Hematopoietic multipotent progenitor cell treated with erythropoietin and hydrocortisone succinate and interleukin-3 and kit ligand, for 8 days (in vitro differentiated cells): ENCODE measurements around the gene MYL7.

Experiments used
- DNase-seq: peaks from one replicate; pipeline ENCODE4 v3.0.0-alpha.2; 2015

The MYL7 gene

DNA sequence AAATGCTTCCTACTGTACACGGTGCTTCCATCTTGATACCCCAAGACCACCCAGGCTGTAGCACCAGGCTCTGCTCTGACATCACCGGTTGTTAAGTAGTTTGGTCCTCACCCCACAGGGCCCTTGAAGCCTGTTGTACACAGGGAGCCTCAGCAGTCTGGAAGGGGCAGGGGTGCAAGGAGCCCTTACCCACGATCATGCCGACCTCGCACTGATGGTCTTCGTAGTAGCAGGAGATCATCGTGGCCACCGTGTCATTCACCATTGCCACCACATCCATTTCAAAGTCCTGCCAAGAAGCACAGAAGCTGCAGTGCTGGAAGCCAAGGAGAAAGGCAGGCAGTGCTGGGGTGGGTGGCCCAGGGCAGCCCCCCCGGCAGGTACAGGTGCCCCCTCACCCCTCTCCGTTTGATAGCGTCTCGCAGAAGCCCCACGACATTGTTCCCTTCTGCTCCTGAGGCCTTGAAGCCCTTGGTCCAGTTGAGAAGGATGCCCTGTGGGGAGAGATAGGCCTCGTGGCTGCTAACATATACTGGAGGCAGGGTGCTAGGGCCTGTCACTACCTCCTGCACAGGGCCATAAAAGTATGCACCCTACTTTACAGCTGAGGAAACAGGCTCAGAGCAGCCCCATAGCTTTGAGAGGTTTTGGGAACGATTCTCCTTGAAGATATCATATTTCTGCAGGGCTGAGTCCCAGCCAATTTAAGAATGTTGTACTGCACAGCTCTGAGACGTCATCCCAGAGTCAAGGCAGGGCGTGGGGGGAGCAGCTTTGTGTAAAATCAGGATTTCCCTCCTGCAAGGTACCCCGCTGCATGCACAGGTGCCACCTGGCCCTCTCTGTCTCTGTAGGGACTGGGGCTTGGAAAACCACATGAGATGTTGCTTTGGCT is 8.7 kb upstream of the MYL7 start:
- DNase-seq = no peak

DNA sequence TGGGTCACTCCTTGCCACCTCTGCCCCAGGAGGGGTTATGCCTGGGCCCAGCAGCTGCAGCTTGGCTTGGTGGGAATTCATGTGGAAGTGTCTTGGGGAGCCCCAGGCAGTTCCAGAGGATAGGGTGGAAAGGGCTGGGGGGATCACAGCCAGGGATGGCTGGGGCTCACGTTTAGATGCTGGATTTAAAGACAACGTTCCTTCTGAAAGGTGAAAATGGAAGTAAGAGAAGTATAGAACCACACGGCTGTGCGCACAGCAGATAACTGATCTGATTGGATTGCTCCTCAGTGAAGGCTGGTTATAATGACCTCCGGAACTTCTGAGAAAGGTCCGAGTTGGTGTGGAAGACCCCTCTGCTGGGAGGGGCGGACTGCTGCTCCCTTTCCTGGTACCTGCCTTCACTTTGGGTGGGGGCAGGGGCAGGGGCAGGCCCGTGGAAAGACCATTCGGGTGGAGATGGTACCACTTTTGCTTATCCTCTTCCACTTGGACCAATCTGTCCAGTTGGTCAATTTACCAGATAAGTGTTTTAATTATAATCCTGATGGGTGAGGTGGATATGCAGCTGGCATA is 7.9 kb upstream of the MYL7 start:
- no peak for DNase-seq

DNA sequence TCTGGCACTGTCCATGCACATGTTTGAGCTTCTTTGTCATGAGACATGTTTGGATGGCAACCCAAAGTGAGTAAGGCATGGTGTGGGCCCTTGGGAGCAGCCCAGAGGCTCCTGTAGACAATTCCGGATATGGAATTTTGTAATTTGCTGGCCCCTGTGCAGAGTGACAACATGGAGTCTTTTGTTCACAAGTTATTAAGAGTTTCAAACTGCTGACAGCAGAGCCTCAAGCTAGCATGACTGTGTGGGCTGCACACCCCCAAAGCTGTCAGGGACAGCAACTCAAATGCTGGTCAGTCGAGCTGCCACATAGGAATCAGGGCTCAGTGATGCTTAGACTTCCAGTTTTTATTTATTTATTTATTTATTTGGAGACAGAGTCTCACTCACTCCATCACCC is 7.0 kb upstream of the MYL7 start:
- DNase-seq = no peak

DNA sequence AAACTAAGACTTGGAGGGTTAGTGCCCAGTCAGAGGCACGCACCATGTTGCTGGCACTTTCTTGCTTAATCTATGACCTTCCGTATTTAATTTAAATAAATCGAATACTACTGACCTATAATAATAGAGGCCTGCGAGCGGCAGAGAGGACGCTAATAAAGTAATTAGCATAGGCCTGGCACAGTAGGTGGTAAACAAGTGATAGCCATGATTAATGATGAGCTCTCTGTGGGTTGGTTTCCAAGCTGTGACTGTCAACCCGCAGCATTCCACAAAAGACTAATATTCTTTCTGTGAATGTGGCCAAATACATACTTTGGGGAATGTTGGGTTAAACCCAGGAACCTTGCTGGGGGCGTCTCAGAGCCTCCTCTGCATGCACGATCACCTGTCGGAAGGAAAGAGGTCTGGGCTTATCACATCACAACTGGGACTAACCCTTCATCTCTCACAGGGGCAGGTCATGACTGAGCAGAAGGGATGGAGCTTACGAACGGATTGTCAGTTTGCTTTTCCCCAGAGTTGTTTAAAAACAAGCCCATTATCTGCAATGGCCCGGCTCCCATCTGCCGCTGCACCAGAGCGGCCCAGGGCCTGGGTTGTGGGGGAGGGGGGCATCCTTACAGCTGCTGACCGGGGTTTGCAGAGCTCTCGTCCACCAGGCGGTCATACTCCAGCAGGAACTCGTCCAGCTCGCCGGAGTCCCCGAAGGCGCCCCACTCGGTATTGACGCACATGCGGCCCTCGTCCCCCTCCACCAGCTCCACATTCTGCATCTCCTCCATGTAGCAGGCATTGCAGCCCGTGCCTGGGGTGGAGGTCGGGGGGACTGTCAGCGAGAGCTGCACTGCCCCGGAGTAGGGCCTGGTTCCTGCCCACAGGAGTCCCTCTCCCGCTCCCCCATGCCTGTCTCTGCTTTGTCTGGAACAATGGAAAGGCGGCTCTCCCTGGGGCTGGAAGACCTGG is 6.2 kb upstream of the MYL7 start:
- no peak for DNase-seq

DNA sequence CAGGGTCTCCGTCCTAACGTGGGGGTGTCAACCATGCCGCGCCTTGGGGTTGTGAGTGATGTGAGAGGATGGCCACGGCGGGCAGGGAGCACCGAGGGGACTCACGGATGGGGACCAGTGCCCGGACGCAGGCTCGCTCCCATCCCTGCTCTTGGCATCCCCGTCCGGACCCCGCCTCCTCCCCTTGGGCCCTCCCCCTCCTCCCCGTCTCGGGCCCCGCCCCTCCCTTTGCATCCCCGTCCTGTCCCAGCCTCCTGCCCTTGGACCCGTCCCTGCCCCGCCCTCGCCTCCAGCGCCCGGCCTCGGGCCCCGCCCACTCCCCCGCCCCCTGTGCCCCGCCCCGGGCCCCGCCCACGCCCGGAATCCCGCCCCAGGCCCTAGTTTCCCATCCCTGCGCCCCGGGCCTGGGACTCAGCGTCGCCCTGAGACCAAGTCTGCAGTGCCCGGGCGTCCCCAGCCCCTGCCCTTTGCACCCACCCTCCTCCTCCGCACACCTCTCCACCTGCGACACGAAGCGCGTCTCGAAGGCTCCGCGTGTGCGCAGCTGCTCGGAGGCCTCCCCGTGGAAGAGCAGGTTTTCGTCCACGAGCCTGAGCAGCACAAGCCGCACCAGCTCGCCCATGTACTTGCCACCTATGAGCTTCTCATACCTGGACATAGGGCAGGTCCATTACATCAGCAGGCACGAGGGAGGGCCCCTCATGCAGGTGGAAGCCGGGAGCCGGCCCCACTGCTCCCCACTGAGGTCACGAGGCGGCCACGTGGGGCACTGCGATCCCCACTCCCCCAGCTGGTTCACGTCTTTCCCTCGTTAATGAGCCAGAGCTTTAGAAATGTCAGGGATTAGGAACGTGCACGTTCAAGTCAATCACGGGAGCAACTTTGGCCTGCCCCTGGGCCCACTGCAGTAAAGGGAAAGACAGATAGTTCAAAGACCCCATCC is 5.1 kb upstream of the MYL7 start:
- peak; percentile 49 for DNase-seq

DNA sequence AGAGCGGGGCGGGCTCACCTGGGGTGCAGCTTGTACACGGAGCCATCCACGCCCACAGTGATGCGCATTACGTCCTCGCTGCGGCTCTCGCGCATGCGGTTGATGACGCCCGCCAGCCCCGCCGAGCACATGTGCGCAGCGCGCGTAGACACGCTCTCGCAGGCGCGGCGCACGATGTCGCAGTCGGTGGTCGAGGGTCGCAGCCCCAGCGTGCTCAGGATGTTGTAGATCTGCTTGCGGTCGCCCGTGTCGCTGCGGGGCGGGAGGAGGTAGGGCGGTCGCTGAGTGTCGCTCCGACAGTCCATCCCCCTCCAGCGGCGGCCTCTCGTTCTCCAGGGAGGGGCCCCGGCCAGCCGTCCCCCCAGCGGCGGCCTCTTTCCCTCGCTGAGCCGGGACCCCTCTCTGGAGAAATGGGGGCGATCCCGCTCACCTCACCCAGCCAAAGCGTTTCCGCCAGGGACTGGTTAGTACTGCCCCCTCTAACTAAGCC is 4.4 kb upstream of the MYL7 start:
- no peak for DNase-seq

DNA sequence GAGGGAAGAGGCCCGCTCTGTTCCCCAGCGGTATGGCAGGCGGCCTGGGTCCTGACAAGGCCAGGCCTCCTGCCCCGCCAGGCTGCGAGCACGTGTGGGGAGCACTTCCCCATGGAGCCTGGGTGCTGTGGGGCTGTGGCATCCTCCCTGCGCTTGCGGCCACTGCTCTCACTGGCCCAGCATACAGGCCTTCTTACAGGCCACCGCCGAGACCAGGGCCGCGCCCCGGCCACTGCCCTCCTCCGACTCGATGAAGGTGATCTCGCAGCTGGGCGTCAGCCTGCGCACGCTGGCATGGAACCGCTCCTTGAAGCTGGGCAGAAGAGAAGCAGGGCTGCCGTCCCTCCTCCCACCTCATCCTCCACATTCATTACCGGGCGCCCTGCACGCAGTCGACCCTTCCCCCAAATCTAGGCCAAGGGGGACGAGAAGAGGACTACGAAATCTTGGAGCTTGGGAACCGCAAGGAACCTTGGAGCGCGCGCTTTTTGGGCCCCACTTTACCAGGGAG is 3.9 kb upstream of the MYL7 start:
- no peak for DNase-seq

DNA sequence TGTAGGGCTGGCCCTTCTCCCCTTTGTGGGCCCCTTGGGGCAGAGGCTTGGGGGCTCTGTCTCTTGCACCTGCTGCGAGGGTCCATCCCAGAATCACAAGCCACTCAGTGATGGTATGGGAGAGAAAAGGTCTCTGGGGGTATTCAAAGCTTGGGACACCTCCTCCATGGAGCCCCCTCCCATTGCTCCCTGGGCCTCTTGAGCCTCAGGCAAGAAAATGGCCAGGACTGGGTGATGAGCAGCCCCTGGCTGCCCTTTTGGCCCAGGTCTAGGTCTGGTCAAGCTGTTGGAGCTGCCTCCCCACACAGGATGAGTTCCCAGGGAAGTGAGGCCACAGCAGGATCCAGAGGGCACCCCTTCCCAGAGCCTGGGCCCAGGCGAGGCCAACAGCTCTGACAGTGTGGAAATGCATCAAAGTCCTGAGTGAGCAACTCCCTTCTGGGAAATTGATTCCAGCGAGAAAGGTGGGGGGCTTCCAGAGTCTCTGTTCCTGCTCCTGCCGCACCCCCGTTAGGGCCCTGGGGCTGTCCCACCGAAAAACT is 3.4 kb upstream of the MYL7 start:
- no peak for DNase-seq

DNA sequence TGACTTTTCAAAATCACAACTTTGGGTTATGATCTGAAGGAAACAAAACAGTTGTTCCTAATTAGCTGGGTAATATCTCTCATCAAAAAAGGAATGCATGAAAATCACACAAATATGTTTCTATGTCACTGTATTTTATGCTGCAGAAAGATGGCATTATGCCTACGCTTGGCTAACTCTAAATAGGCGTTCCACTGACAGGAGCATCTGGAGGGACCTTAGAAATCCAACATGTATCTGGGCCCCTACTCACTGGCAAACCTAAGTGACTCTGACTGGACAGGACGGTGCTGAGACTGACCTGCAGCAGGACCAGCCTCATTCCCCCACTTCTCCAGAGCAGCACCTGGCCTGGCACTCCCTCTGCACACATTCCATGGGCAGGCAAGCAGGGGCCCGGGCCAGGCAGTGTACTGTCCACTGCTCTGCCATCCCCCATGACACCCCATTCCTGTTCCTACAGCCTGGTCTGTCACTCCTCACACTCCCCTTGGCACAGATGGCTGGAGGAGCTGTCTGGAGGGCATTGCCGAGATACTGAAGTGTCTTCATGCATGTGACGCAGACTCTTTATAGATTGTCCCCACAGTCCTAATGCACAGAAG is 2.6 kb upstream of the MYL7 start:
- no peak for DNase-seq

DNA sequence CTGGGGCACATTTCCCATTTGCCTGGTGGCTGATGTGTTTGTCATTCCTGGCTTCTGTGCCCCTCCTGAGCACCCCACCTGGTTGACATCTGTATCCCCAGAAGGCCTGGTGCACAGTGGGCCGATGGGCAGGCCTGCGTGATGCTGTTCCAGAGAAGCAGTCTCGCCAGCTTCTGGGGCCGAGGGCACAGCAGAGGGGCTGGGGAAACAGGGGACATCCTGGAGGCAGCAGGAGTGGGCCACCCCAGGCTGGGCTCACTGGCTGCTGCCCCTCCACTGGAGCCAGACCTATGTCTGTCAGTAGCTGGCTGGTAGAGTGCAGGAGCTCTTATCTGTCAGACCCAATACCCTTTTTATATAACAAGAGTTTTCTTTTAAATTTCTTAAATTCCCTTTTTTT is 896 bp upstream of the MYL7 start:
- no peak for DNase-seq

DNA sequence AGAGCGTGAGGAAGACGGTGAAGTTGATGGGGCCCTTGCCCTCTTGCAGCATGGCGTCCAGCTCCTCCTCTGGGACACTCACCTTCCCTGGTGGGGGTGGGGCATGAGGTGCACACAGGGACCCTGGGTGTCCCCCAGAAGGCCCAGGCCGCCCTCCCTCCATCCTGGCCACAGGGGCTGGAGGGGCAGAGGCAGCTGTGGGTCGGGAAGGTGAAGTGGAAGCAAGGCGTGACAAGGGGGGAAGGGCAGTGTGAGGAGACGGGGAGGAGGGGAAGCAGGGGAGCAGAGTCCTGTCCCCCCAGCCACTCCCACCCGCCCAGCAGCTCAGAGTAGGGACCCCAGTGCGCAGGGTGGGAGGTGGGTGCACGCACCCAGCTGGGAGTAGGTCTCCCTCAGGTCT is 791 bp downstream of the MYL7 start:
- no peak for DNase-seq

DNA sequence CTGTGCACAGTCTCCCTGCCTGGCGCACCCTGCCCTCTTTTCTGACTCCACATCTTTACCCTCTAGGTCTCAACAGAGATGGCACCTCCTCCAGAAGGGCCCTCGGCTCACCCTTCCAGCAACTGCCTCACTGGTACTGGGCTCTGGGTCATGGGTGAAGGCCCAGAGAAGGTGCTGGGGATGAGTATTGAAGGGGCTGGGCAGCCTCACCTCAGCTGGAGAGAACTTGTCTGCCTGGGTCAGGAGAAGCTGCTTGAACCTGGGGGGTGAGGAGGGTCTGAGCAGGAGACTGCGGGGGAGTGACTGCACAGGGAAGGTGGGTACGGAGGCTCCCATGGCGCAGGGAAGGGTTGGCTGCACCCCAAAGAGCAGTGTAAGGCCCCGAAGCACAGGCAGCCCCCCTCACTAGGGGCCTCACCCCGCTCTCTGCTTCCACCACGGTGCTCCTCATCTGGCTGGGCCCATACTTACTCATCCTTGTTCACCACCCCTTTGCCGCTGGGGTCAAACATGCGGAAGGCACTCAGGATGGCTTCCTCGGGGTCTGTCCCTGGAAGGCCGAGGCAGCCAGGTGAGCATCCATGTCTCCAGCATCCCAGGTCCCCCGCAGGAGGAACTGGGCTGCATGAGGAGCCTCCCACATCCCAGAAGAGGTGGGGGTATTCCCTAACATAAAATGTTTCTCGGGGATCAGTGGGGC is 1.7 kb downstream of the MYL7 start:
- no peak for DNase-seq

DNA sequence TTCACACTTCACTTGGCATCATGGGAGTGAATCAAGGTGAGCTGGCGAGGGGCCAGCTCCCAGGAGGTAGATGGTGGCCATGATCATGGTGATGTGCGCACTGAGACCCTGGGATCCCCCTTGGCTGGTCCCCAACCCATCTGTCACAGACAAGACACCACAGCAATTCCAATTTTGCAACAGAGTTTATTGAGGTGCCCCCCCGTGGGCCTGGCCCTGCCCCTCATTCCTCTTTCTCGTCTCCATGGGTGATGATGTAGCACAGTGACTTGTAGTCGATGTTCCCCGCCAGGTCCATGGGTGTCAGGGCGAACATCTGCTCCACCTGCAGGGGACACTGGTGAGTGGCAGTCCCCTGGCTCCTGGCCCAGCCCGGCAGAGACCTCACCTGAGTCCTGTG is 2.4 kb downstream of the MYL7 start:
- no peak for DNase-seq

DNA sequence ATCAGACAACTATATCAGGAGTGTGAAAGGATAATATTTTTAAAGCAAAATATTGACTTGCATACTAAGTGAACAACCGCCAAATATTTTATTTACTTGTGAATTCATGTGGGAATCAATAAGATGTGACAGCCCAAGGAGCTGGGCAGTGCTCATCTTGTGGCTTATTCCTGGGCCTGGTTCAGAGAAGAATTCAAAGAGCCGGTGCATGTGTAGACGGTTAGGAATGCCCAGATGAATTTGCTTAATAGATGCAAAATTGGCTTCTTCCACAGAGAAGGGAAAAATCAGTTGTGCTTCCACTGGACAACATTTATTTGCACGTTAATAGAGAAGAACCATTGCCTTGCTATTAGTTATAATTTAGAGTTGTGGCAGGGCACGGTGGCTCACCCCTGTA is 4.4 kb downstream of the MYL7 start:
- DNase-seq = no peak

DNA sequence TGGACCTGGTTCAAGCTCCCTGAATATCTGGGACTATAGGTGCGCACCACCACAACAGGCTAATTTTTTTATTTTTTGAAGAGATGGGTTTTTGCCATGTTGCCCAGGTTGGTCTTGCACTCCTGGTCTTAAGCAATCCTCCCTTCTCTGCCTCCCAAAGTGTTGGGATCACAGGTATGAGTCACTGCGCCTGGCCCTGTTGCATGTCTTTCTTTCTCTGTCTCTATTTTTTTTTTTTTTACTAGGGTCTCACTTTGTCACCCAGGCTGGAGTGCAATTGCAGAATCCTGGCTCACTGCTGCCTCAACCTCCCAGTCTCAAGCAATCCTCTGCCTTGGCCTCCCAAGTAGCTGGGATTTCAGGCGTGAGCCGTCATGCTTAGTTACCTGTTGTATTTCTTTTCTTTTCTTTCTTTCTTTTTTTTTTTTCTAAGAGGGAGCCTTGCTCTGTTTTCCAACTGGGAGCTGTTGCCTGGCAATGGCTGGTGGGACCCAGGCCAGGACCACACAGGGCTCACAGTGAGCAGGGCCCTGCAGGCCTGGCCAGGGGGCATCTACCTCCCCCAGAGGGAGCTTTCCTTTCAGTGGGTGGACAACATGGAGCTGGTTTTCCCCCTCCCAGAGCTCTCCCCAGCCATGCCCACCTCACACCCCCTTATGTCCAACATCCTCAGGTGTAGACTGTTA is 6.0 kb downstream of the MYL7 start:
- no peak for DNase-seq

DNA sequence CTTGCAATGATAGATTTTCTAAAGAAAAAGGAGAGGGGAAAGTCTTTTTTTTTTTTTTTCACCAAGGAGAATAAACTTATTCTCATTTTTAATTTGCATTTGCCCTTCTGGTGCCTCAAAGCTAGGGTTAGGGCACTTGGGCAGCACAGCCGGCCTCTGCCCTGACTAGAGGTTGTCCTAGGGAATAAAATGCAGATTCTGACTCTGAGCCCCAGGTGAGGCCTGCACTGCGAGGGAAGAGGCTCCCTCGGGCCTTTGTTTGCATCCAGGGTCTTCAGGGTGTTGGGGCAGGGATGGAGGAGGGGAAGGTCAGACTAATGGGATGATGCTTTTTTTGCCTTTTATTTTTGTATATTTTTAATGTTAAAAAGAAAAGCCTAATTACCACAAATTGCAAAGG is 7.8 kb downstream of the MYL7 start:
- DNase-seq = no peak

DNA sequence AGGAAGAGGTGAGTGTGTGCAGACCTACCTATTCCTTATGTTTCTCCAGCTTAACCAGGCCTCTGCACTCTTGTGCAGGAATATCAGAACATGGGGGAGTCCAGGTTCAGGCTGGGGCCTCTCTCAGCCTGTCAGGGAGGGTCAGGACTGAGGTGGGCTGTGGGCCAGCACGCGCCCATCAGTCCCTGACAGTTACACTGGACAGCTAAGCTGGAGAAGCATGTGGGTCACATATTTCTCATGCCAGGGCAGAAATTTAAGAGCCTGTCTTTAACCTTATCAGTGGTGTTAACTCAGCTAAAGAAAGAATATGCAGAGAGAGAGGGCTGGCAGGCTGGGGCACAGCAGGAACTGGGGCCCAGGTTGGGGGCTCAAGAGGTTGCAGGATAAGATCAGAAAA is 9.1 kb downstream of the MYL7 start:
- DNase-seq = no peak

DNA sequence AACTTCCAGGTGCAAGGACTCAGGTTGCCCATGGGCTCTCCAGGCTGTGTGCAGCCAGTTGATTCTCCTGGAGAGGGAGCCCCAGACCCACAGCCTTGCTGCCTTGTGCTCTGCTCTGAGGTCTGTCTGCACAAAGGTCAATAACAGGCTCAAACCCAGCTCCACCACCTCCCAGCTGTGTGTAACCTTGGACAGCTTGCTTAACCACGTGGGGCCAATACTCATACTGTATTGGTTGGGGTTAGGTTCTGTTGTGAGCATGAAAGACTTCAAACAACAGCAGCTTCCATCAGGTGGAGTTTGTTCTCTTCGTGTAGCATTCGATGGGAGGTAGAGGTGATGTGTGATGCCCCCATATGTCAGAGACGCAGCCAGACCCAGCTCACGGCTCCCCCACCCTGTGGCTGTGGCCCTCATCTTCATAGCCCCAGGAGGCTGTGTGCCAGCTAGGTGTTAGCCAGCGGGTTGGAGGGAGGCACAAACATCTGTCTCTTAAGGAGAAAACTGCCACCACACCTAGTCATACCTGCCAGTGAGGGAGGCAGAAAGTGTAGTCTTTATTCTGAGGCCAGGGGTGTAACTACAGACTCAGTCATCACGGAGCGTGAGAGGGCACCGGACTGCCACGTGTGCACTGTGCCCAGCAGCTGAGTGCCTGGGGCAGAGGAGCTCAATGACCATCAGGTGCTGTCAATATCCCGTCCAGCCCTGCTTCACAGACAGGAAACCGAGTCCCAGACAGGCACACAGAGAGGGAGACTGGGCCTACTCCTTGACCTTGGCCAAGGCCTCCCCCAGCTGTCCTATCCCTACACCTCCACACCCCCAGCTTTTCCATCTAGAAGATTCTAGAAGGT is 9.7 kb downstream of the MYL7 start:
- DNase-seq = no peak
